Right renal pelvis (tissue), 4 donors: ENCODE results near the gene TM7SF3. TPM values are rescaled to one million over a fixed set of nuclear protein-coding genes. Genes with fewer than 3 reads are reported as not detected.
"Not testable (repeated sequence)": the region's sequence is repeated elsewhere in the genome, so short reads cannot be mapped to it uniquely, and the experiment has no call there.

Experiments
- DNase-seq, 4 donors: peaks; one replicate each; pipeline ENCODE4 v3.0.0-alpha.2; 2013; ENCODE audit warnings: low read depth in 4 of 4, low spot score in 3 of 4, missing footprints in 1 of 4
- polyA plus RNA-seq, 4 donors: library from polyadenylated mRNA; unstranded; fragments of 120-200 nt; gene quantifications; one replicate each; pipeline ENCODE4 v1.2.1, GENCODE V29; 2013; ENCODE audit not compliant: insufficient read length in 4 of 4

TM7SF3 gene
- polyA plus RNA-seq, 4 donors, result 90.3 to 108 (median 99.4) TPM

- DNase-seq, result no peak
These were observed 26.4 kb downstream of the TM7SF3 start for GRCh38 chr12:26987634-26988424.

- no peak for DNase-seq
These were observed 31.3 kb downstream of the TM7SF3 start for GRCh38 chr12:26982866-26983265.

GRCh38 chr12:26979733-26980132, 34.5 kb downstream of the TM7SF3 start:
- no peak for DNase-seq

- no peak for DNase-seq
These were observed 35.4 kb downstream of the TM7SF3 start for GRCh38 chr12:26978801-26979200.

- no peak for DNase-seq
These were observed 37.5 kb downstream of the TM7SF3 start for GRCh38 chr12:26976687-26977086.

GRCh38 chr12:26971963-26972362, 42.2 kb downstream of the TM7SF3 start:
- DNase-seq, result no peak

GRCh38 chr12:26970136-26970535, 44.0 kb downstream of the TM7SF3 start:
- DNase-seq, result no peak

- no peak for DNase-seq
These were observed 47.3 kb downstream of the TM7SF3 start for GRCh38 chr12:26966842-26967241.

GRCh38 chr12:26963413-26963812, 50.8 kb downstream of the TM7SF3 start:
- DNase-seq, result no peak

GRCh38 chr12:26961803-26962202, 52.4 kb downstream of the TM7SF3 start:
- no peak for DNase-seq

GRCh38 chr12:26961391-26961790, 52.8 kb downstream of the TM7SF3 start:
- not testable (repeated sequence) for DNase-seq

- DNase-seq, result no peak
These were observed 60.2 kb downstream of the TM7SF3 start for GRCh38 chr12:26954027-26954426.

GRCh38 chr12:26953447-26953846, 60.7 kb downstream of the TM7SF3 start:
- DNase-seq, result no peak

- DNase-seq, result no peak
These were observed 65.9 kb downstream of the TM7SF3 start for GRCh38 chr12:26948309-26948708.

- DNase-seq, result no peak
These were observed 73.0 kb downstream of the TM7SF3 start for GRCh38 chr12:26941215-26941594.

- DNase-seq, result no peak
These were observed 73.5 kb downstream of the TM7SF3 start for GRCh38 chr12:26940516-26941214.

GRCh38 chr12:26939953-26940352, 74.2 kb downstream of the TM7SF3 start:
- DNase-seq, result no peak

- DNase-seq, result no peak
These were observed 74.9 kb downstream of the TM7SF3 start for GRCh38 chr12:26939192-26939832.

- DNase-seq, result no peak
These were observed 75.5 kb downstream of the TM7SF3 start for GRCh38 chr12:26938701-26939062.

- DNase-seq, result peak; percentile 99 to 100 (median 99)
These were observed 76.1 kb downstream of the TM7SF3 start, which contains the start of the genes FGFR1OP2 and INTS13 for GRCh38 chr12:26937863-26938700. Gene FGFR1OP2 (plus strand): TSS chr12:26938470. CDS start chr12:26954159, 15,689 bp downstream. Gene INTS13 (minus strand): TSS chr12:26937981. CDS start chr12:26936803, 1,178 bp downstream.
